ENCODE measurements around the gene UBXN11. TPM values are rescaled to one million over a fixed set of nuclear protein-coding genes. Genes with fewer than 3 reads are reported as not detected.
"Not testable (repeated sequence)": the region's sequence is repeated elsewhere in the genome, so short reads cannot be mapped to it uniquely, and the experiment has no call there.

UBXN11 gene
- total and polyA plus RNA-seq, 3 donors from 2014 or later = 39.7 to 65.9 (median 51.7) TPM

DNA sequence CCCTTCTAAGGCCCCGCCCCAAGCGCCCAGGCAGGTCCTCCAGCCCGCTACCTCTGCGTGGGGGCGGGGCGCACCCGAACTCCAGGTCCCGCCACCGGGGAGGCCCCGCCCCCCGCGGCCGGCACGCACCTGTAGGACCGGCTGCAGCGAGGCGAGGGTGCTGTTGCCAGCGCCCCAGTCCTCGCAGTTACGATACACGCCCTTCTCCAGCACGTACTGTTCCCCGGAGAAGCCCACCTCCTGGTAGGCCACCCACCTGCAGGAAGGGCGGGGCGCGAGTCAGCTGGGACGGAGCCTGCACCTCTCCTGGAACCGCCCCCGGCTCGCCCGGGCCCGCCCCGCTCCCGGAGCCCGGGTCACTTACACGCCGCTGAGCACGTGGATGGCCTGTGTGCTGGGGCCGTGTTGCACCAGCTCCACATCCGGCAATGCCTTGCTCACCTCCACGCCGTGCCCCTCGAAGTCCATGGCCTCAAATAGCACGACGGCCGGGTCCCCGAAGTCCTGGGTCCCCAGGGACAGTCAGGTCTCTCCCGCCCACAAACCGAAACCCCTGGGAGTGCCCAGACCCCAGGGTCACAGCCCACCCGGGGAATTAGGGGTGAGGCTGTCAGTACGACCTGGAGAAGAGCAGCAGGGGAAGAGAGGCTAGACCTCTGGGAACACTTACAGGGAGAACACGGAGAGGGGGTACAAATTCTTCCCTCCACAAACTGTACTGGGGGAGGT is 30.2 kb upstream of the UBXN11 start:
- intact Hi-C loops (cut with DNase I; ENCODE audit: low total_unique reads) = no loop called here
- H3K36me3 ChIP-seq (ENCODE audit: low read depth, missing control alignments) = no peaks in the 10 kb centered on the region
- H3K4me3 ChIP-seq = peak overlapping the region; percentile 39 to 55
- peak; percentile 81 for DNase-seq
- H3K27ac ChIP-seq = no peak overlapping the region
- H3K9me3 ChIP-seq = no peaks in the 10 kb centered on the region
- H3K4me1 ChIP-seq = peaks cover 8% of the 10 kb centered on the region
- 16 to 34% methylated on average over 5 to 22 of the region's 52 CpGs for WGBS, 2 donors
- TF ChIP-seq, protein P1, sequence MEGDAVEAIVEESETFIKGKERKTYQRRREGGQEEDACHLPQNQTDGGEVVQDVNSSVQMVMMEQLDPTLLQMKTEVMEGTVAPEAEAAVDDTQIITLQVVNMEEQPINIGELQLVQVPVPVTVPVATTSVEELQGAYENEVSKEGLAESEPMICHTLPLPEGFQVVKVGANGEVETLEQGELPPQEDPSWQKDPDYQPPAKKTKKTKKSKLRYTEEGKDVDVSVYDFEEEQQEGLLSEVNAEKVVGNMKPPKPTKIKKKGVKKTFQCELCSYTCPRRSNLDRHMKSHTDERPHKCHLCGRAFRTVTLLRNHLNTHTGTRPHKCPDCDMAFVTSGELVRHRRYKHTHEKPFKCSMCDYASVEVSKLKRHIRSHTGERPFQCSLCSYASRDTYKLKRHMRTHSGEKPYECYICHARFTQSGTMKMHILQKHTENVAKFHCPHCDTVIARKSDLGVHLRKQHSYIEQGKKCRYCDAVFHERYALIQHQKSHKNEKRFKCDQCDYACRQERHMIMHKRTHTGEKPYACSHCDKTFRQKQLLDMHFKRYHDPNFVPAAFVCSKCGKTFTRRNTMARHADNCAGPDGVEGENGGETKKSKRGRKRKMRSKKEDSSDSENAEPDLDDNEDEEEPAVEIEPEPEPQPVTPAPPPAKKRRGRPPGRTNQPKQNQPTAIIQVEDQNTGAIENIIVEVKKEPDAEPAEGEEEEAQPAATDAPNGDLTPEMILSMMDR (IDR thresholded peaks at IDR 0.05) = no peak
- TF ChIP-seq POLR2A (IDR thresholded peaks at IDR 0.05) = no peak
- peaks cover 5% of the 10 kb centered on the region for H3K27me3 ChIP-seq

DNA sequence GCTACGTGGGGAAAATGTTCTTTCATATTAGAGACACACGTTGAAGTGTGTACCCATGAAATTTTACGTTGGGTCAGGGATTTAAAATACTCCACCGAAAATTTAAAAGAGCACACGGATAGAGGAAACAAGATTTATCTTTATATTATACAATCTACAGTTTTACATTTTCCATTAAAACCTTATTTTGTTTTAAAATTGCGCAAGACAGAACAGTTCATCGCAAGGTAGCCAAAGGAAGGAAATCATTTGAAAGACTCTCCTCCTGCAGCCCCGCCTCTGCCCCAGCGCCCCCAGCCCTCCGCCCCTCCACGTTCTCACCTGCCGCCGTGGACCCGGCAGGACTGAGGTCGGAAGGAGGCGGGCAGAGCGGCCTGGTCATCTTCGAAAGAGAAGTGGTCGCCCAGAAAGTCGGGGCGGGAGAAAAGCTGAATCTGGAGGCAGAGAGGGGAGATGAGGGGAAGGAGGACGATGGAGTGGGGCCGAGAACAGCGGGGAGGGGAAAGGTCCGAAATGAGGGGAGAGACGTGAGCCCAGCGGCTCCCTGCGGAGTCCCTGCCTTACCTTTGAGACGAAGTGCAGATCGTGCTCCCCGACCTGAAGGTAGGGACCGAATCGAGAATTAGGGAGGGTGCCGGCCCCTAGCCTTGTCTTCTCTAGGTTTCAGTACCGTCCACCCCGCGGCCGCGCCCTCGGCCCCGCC is 29.5 kb upstream of the UBXN11 start:
- TF ChIP-seq, protein P1 (IDR thresholded peaks at IDR 0.05) = no peak
- TF ChIP-seq POLR2A (IDR thresholded peaks at IDR 0.05) = no peak
- H3K4me1 ChIP-seq = peaks cover 8% of the 10 kb centered on the region
- peak overlapping the region; percentile 39 to 55 for H3K4me3 ChIP-seq
- no peaks in the 10 kb centered on the region for H3K9me3 ChIP-seq
- H3K27ac ChIP-seq = no peak overlapping the region
- intact Hi-C loops (cut with DNase I; ENCODE audit: low total_unique reads) = no loop called here
- DNase-seq = no peak
- 6 to 7% methylated on average over 31 to 39 of the region's 41 CpGs for WGBS, 2 donors
- H3K27me3 ChIP-seq = peaks cover 5% of the 10 kb centered on the region
- no peaks in the 10 kb centered on the region for H3K36me3 ChIP-seq (ENCODE audit: low read depth, missing control alignments)

DNA sequence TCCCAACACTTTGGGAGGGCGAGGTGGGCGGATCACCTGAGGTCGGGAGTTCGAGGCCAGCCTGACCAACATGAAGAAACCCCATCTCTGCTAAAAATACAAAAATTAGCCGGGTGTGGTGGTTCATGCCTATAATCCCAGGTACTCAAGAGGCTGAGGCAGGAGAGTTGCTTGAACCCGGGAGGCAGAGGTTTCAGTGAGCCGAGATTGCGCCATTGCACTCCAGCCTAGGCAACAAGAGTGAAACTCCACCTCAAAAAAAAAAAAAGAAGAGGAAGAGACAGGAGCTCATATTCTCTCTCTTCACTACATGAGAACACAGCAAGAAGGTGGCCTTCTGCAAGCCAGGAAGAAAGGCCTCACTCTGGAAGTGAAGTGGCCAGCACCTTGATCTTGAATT is 26.9 kb upstream of the UBXN11 start:
- H3K27me3 ChIP-seq; intact Hi-C loops (cut with DNase I; ENCODE audit: low total_unique reads); H3K4me1 ChIP-seq; H3K4me3 ChIP-seq; H3K36me3 ChIP-seq (ENCODE audit: low read depth, missing control alignments); H3K27ac ChIP-seq; DNase-seq; H3K9me3 ChIP-seq: not testable (repeated sequence)
- 88 to 92% methylated on average over 8 of the region's 8 CpGs for WGBS, 2 donors

- whole genome bisulfite sequencing, 2 donors = 80 to 85% methylated on average over 5 of the region's 5 CpGs
- H3K27me3 ChIP-seq = no peaks in the 10 kb centered on the region
Observed at GRCh38 chr1:26330276-26330675, 23.8 kb upstream of the UBXN11 start.

GRCh38 chr1:26329380-26329779 is 22.9 kb upstream of the UBXN11 start:
- 90 to 95% methylated on average over 4 of the region's 4 CpGs for WGBS, 2 donors
- intact Hi-C loops (cut with DNase I; ENCODE audit: low total_unique reads) = loop anchor here (10.0 kb wide), 1 partner anchor 55 kb away; no protein-coding TSS in a partner anchor
- H3K27me3 ChIP-seq; H3K27ac ChIP-seq; H3K36me3 ChIP-seq (ENCODE audit: low read depth, missing control alignments); H3K9me3 ChIP-seq; H3K4me1 ChIP-seq; DNase-seq; H3K4me3 ChIP-seq: not testable (repeated sequence)

More at GRCh38 chr1:26330276-26330675, 23.8 kb upstream of the UBXN11 start:
- no peak overlapping the region for H3K4me3 ChIP-seq
- no peak for TF ChIP-seq POLR2A (IDR thresholded peaks at IDR 0.05)
- TF ChIP-seq, protein P1 (IDR thresholded peaks at IDR 0.05) = no peak
- intact Hi-C loops (cut with DNase I; ENCODE audit: low total_unique reads) = no loop called here
- H3K27ac ChIP-seq = no peak overlapping the region
- no peaks in the 10 kb centered on the region for H3K9me3 ChIP-seq
- no peak for DNase-seq
- no peaks in the 10 kb centered on the region for H3K36me3 ChIP-seq (ENCODE audit: low read depth, missing control alignments)
- no peaks in the 10 kb centered on the region for H3K4me1 ChIP-seq
